GM18909 (cell line): ENCODE data around the gene PRR35.

Source experiments
- ATAC-seq: cut with Tn5 transposase; IDR thresholded peaks from one replicate; pipeline ENCODE4 v1.9.1; 2021; ENCODE audit warnings: mild to moderate bottlenecking; ENCODE audit not compliant: unreplicated experiment, poor library complexity

PRR35 gene

DNA sequence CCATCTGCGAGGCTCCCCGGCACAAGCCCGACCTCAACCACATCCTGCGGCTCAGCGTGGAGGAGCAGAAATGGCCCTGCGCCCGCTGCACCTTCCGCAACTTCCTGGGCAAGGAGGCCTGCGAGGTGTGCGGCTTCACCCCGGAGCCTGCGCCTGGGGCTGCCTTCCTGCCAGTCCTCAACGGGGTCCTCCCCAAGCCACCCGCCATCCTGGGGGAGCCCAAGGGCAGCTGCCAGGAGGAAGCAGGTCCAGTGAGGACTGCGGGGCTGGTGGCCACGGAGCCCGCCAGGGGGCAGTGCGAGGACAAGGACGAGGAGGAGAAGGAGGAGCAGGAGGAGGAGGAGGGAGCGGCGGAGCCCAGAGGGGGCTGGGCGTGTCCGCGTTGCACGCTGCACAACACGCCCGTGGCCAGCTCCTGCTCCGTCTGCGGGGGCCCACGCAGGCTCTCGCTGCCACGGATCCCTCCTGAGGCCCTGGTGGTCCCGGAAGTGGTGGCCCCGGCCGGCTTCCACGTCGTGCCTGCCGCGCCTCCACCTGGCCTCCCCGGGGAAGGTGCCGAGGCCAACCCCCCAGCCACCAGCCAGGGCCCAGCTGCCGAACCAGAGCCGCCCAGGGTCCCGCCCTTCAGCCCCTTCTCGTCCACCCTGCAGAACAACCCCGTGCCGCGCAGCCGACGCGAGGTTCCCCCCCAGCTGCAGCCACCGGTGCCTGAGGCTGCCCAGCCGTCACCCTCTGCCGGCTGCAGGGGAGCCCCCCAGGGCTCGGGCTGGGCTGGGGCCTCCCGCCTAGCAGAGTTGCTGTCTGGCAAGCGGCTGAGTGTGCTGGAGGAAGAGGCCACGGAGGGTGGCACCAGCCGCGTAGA lies 13.1 kb upstream of the PRR35 start:
- ATAC-seq = no peak

DNA sequence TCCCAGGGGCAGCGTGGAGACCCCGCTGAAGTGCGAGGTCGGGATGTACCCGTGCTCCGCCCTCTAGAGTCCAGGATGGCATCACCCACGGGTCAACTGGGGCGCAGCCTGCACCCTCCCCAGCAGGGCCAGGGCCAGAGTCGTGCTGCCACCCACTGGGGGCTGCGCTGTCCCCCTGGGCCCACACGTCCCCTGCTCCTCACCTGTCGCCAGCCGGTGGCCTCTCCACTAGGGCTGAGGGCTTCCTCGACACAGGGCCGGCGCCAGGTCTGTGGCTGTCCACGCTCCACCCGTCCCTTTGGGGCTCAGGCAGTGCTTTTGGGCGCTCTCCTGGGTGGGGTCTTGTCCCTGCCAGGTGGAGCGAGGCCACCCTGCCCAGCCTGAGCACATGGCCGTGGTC lies 11.6 kb upstream of the PRR35 start:
- no peak for ATAC-seq

DNA sequence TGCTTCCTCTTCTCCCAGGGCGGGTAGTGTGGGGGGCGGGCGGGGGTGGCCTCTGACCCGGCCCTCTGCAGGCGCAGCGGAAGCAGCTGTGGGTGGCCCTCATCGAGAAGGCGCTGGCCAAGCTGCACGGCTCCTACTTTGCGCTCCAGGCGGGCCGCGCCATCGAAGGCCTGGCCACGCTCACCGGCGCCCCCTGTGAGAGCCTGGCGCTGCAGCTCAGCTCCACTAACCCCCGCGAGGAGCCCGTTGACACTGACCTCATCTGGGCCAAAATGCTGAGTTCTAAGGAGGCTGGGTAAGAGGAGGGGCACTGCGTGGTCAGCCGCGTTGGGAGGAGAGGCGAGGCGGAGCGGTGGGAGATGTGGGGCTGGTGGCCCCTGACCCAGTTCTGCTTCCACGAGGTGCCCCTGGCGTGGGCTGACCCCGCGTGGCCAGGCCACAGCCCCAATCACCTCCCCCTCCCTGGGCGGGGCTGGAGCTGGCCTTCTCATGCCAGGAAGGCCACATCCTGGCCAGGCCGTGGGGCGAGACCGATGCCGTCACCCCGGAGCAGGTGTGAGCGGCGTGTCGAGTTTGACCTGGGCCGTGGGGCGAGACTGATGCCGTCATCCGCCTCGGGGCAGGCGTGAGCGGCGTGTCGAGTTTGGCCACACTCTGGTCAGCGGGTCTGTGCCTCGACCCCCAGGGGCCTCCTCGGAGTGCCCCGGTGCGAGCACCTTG lies 10.5 kb upstream of the PRR35 start:
- no peak for ATAC-seq

DNA sequence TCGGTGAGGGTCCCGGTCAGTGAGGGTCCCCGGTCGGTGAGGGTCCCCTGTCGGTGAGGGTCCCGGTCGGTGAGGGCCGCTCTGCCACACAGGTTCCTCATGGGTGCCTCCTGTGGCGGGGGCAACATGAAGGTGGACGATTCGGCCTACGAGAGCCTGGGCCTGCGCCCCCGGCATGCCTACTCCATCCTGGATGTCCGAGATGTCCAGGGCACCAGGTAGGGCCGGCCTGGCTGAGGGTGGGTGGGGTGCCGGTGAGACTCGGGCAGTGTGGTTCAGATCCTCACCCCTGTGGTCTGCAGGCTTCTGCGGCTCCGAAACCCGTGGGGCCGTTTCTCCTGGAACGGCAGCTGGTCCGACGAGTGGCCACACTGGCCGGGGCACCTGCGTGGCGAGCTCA lies 9.0 kb upstream of the PRR35 start:
- ATAC-seq = no peak

DNA sequence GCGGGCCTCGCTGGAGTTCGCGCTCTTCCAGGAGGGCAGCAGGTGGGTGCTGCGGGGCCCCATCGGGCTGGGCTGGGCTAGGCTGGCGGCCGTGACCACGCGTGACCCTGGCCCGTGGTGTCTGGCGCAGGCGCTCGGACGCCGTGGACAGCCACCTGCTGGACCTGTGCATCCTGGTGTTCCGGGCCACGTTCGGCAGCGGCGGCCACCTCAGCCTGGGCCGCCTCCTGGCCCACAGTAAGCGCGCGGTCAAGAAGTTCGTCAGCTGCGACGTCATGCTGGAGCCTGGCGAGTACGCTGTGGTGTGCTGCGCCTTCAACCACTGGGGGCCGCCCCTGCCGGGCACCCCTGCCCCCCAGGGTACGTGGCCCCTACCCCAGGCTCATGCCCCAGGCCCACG lies 8.0 kb upstream of the PRR35 start:
- ATAC-seq = no peak

- no peak for ATAC-seq
These were observed 6.4 kb upstream of the PRR35 start for GRCh38 chr16:553601-554296.

GRCh38 chr16:554297-554621 lies 5.9 kb upstream of the PRR35 start:
- ATAC-seq = no peak

- ATAC-seq = no peak
These were observed 5.4 kb upstream of the PRR35 start for GRCh38 chr16:554640-555365.

GRCh38 chr16:555528-556473 lies 4.4 kb upstream of the PRR35 start:
- no peak for ATAC-seq

DNA sequence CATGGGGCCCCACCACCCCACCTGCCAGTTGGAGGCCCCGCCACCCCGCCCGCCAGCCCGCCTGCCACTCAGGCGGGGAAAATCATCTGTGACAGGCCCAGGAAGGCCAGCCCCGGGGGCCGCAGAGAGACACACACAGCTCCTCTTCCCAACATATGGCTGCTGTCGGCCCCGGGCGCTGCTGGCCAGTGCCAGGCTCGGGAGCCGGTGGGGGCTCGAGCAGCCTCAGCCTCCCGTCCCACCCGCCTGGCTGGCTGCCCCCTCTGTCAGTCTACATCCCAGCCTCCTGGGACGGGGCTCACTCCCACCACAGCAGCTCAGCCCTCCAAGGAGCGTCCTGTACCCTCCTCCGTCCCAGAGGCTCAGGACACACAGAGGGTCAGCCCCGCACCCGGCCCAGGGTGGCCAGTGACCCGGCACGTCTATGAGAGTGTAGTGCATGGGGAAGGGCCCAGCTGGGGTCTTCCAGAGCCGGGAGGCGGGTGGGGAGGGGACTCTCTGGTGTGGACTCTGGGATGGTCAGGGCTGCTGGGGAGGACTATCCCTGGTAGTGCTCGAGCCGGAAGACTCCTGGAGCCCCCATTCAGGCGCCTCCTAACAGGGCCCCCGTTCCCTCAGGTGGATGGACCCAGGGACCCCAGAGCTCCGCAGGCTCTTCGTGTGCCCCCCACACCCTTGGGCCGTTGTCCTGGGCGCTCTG lies 3.6 kb upstream of the PRR35 start:
- ATAC-seq = no peak

- ATAC-seq = no peak
These were observed 2.5 kb upstream of the PRR35 start for GRCh38 chr16:557463-558297.

GRCh38 chr16:558298-559020 lies 1.7 kb upstream of the PRR35 start:
- no peak for ATAC-seq

DNA sequence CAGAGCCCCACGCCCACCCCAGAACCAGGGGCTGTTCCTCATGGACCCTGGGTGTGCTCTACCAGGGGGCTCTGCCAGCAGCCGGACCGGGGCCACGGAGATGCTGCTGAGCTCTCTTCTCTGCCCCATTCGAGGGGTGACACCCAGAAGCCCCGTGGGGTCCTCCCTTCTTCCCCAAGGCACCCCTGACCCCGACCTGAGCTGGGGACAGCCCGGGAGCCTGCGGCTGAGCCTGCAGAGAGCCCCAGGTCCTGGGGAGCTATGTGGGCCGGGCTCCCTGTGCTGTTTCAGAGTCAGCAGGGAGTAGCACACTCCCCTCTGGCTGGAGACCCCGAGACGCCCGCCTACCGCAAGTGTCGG lies 1.2 kb upstream of the PRR35 start:
- ATAC-seq = no peak

DNA sequence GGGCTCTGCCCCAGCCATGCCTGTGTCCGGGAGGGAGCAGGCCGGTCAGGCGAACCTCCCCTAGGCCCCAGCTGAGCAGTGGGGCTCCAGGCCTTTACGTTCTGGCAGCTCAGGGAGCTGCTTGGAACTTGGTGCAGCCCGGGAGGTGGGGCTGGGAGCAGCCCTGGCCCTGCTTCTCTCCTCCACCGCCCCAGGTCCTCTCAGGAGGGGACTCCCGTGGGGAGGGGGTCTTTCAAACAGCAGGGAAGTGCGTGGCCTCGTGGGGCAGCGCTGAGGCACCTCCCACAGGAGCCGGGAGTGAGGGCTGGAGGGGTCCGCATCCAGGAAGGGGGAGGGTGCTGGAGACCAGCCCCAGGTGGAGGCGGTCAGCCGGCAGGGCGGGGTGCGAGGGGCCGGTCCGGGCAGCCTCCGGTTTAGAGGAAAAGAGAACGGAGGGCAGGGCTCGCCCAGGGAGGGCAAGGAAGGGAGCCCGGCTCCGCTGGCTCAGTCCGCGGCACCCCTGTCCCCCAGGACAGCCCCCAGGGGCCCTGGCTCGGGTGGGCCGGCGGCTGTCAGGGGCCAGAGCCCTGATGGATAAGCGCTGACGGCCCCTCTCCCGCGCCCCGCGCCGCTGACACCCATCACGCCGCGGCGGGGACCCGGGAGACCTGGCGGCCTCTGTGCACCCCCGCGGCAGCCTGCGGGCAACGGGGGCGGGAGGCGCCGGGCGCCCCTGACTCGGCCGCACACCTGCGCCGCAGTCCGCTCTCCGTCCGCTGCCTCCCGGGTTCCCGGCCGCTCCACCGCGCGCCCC lies 587 bp upstream of the PRR35 start:
- ATAC-seq = no peak

GRCh38 chr16:560701-561412 lies 663 bp downstream of the PRR35 start:
- no peak for ATAC-seq

DNA sequence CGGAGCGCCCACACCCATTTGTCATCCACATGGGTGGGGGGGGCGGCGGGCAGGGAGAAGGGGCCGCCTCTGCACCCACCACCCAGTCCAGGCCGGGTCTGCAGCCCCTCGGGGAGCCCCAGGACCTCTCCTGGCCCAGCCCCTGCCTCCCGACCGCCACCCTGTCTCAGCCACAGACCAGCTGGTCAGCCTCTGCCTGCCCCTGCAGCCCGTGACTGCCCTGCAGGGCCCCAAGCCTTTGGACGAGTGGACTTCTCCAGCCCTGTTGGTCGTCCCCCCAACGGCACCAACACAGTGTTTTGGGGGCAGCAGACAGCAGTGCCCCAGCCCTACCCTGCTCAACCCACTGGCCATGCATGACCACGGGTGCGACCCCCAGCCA lies 1.2 kb downstream of the PRR35 start:
- no peak for ATAC-seq
